OCI-LY3 (cell line): ENCODE results near the gene MPHOSPH6.

Experiments
- H2AFZ ChIP-seq: fragments of 200-600, 300-600 bp; shearing (Covaris generic); 2 replicates; pipeline ENCODE4 v1.6.0; 2014; ENCODE audit warnings: antibody characterized with exemption, low read depth, low read length
- H3K27ac ChIP-seq: fragments of 200-600, 300-600 bp; sonication (generic); 2 replicates; pipeline ENCODE4 v1.5.1; 2014; ENCODE audit warnings: mild to moderate bottlenecking, low read length, moderate library complexity, mixed read lengths
- H3K27me3 ChIP-seq: fragments of 200-600, 300-600 bp; sonication (generic); 2 replicates; pipeline ENCODE4 v1.6.1; 2014; ENCODE audit warnings: low read depth, low read length, mixed read lengths
- H3K36me3 ChIP-seq: fragments of 200-600, 300-600 bp; sonication (generic); replicated peaks from 2 replicates; pipeline ENCODE3; 2014; ENCODE audit warnings: low read depth, low read length, mixed read lengths
- H3K4me1 ChIP-seq: fragments of 300-600, 200-600 bp; sonication (generic); 2 replicates; pipeline ENCODE4 v1.6.1; 2014; ENCODE audit warnings: low read length, mixed read lengths
- H3K4me2 ChIP-seq: fragments of 200-600, 300-600 bp; sonication (generic); 2 replicates; pipeline ENCODE4 v1.6.1; 2014; ENCODE audit warnings: low read length, mixed read lengths
- H3K4me3 ChIP-seq: fragments of 300-600, 200-600 bp; sonication (generic); 2 replicates; pipeline ENCODE4 v1.5.1; 2014; ENCODE audit warnings: antibody characterized with exemption, mild to moderate bottlenecking, low read length, moderate library complexity
- H3K79me2 ChIP-seq: fragments of 300-600, 200-600 bp; shearing (Covaris generic); 2 replicates; pipeline ENCODE4 v1.6.1; 2014; ENCODE audit warnings: mild to moderate bottlenecking, low read length, mixed read lengths
- H3K9ac ChIP-seq: fragments of 300-600, 200-600 bp; shearing (Covaris generic); 2 replicates; pipeline ENCODE4 v1.6.0; 2014; ENCODE audit warnings: mild to moderate bottlenecking, low read length, moderate library complexity
- H3K9me3 ChIP-seq: fragments of 200-600, 300-600 bp; shearing (Covaris generic); 2 replicates; pipeline ENCODE4 v1.6.1; 2014; ENCODE audit warnings: low read length, mixed read lengths; ENCODE audit not compliant: insufficient read depth
- H4K20me1 ChIP-seq: fragments of 200-600, 300-600 bp; sonication (generic); 2 replicates; pipeline ENCODE4 v1.6.1; 2016; ENCODE audit warnings: low read length, mixed read lengths; ENCODE audit not compliant: insufficient read depth
- EZH2phosphoT487 ChIP-seq: fragments of 200-600 bp; shearing (Covaris generic); IDR thresholded peaks from 2 replicates; pipeline ENCODE4 v1.6.1; 2018; ENCODE audit warnings: antibody characterized with exemption, mixed run types, low read depth
- TF ChIP-seq, protein P1 (sequence below): fragments of 200-600, 300-600 bp; sonication (generic); IDR thresholded peaks from 2 replicates; pipeline ENCODE4 v1.5.1; 2014; ENCODE audit warnings: antibody characterized with exemption, low read length, low read depth

MPHOSPH6 gene

DNA sequence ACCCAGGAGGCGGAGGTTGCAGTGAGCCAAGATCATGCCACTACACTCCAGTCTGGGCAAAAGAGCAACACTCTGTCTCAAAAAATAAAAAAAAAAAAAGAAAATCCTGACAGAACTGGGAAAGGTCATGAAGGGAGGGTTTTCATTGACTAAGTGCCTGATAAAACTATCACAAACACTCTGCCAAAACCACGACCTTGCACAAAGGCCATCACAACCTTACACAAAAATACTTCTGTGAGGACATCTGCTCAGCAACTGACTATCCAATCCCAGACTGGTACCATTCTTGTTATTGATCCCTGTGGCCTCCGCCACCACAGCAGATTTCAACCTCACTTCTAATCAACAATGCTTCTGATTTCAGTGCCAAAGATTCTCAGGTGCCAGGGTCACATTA is 40.1 kb downstream of the MPHOSPH6 start:
- H3K4me2 ChIP-seq, result no peak overlapping the region
- H3K9ac ChIP-seq, result no peak overlapping the region
- H4K20me1 ChIP-seq, result no peaks in the 10 kb centered on the region
- no peak overlapping the region for H3K27ac ChIP-seq
- H3K79me2 ChIP-seq, result no peaks in the 10 kb centered on the region
- H3K4me1 ChIP-seq, result no peaks in the 10 kb centered on the region
- H3K27me3 ChIP-seq, result no peaks in the 10 kb centered on the region
- no peaks in the 10 kb centered on the region for H3K36me3 ChIP-seq
- no peak overlapping the region for H2AFZ ChIP-seq
- TF ChIP-seq, protein P1, sequence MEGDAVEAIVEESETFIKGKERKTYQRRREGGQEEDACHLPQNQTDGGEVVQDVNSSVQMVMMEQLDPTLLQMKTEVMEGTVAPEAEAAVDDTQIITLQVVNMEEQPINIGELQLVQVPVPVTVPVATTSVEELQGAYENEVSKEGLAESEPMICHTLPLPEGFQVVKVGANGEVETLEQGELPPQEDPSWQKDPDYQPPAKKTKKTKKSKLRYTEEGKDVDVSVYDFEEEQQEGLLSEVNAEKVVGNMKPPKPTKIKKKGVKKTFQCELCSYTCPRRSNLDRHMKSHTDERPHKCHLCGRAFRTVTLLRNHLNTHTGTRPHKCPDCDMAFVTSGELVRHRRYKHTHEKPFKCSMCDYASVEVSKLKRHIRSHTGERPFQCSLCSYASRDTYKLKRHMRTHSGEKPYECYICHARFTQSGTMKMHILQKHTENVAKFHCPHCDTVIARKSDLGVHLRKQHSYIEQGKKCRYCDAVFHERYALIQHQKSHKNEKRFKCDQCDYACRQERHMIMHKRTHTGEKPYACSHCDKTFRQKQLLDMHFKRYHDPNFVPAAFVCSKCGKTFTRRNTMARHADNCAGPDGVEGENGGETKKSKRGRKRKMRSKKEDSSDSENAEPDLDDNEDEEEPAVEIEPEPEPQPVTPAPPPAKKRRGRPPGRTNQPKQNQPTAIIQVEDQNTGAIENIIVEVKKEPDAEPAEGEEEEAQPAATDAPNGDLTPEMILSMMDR, result no peak
- no peak for TF ChIP-seq EZH2phosphoT487
- no peak overlapping the region for H3K4me3 ChIP-seq
- H3K9me3 ChIP-seq, result no peaks in the 10 kb centered on the region

DNA sequence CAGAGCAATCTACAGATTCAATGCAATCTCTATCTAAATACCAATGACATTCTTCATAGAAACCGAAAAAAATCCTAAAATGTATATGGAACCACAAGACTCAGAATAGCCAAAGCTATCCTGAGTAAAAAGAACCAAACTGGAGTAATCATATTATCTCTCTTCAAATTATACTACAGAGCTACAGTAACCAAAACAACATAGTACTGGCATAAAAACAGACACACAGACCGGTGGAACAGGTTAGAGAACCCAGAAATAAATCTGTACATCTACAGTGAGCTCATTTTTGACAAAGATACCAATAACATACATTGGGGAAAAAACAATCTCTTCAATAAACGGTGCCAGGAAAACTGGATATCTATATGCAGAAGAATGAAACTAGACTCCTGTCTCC is 45.4 kb downstream of the MPHOSPH6 start:
- H3K4me3 ChIP-seq, result no peak overlapping the region
- no peaks in the 10 kb centered on the region for H3K9me3 ChIP-seq
- H3K27ac ChIP-seq, result no peak overlapping the region
- H3K9ac ChIP-seq, result no peak overlapping the region
- H3K27me3 ChIP-seq, result no peaks in the 10 kb centered on the region
- no peak overlapping the region for H3K4me2 ChIP-seq
- no peaks in the 10 kb centered on the region for H3K79me2 ChIP-seq
- TF ChIP-seq EZH2phosphoT487, result no peak
- TF ChIP-seq, protein P1, result no peak
- H2AFZ ChIP-seq, result no peak overlapping the region
- no peaks in the 10 kb centered on the region for H3K36me3 ChIP-seq
- no peaks in the 10 kb centered on the region for H3K4me1 ChIP-seq
- no peaks in the 10 kb centered on the region for H4K20me1 ChIP-seq

DNA sequence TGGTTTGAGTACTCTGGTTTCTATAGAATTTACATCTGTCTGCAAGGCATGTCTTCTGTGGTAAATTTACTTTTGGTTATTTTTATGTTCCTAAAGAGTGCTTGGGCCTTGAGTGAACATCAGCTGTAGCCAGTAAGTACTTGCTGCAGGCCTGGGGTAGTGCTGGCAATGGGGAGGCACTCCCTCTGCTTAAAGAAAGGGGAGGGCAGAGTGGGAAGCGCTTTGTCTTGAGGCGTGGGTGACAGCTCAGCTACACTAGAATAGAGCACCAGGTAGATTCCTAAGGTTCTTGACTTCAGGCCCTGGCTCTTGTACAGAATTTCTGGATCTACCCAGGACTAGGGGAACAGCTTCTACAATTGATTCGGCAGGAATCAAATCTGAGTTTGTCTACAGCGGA is 50.6 kb downstream of the MPHOSPH6 start:
- no peaks in the 10 kb centered on the region for H3K79me2 ChIP-seq
- no peak overlapping the region for H3K4me2 ChIP-seq
- no peak overlapping the region for H3K27ac ChIP-seq
- H3K36me3 ChIP-seq, result no peaks in the 10 kb centered on the region
- H3K9me3 ChIP-seq, result no peaks in the 10 kb centered on the region
- no peaks in the 10 kb centered on the region for H4K20me1 ChIP-seq
- H3K27me3 ChIP-seq, result no peaks in the 10 kb centered on the region
- no peak overlapping the region for H2AFZ ChIP-seq
- H3K9ac ChIP-seq, result no peak overlapping the region
- H3K4me3 ChIP-seq, result no peak overlapping the region
- TF ChIP-seq EZH2phosphoT487, result no peak
- TF ChIP-seq, protein P1, result no peak
- H3K4me1 ChIP-seq, result no peaks in the 10 kb centered on the region

DNA sequence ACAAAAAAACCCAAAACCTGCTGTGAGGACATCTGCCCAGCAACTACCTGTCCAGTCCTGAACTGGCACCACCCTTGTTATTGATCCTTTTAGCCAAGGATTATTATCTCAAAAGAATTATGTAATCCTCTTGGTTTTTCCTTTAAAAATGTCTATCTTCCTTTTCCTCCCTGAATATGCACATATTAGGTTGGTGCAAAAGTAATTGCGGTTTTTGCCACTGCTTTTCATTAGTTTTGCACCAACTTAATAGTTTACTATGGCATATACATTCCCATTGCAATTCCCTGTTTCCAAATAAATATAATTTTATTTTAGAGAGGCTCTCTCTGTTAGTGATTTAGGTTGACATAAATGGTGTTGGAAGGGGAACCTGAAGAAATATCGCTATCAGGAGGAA is 51.3 kb downstream of the MPHOSPH6 start:
- Histone ChIP-seq H3K4me3 (no peak overlapping the region), H3K4me1 (no peaks in the 10 kb centered on the region), H3K27me3 (no peaks in the 10 kb centered on the region), H3K27ac (no peak overlapping the region), H3K79me2 (no peaks in the 10 kb centered on the region), H3K9me3 (no peaks in the 10 kb centered on the region), H2AFZ (no peak overlapping the region), H3K36me3 (no peaks in the 10 kb centered on the region), H4K20me1 (no peaks in the 10 kb centered on the region), H3K4me2 (no peak overlapping the region), H3K9ac (no peak overlapping the region)
- TF ChIP-seq EZH2phosphoT487, result no peak
- TF ChIP-seq, protein P1, result no peak
